ENCODE data around the gene MED29. TPM values are rescaled to one million over a fixed set of nuclear protein-coding genes. Genes with fewer than 3 reads are reported as not detected.

Gene MED29
- total RNA-seq, 2 donors from 2014 or later = 23.1 to 40.9 TPM

DNA sequence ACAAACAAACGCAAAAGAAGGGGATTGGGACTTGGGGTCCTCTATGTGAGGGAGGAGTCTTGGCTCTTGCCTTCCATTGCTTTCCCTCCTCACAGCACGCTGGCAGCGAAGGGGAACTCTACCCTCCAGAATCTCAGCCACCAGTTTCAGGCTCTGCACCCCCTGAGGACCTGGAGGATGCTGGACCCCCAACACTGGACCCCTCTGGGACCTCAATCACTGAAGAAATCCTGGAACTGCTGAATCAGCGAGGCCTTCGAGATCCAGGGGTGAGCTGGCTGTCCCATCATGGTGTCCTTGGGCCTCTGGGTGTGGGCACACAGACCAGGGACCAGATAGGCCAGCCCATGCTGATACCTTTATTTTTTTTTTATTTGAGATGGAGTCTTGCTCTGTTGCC lies 30.8 kb downstream of the MED29 start:
- H3K27me3 ChIP-seq = no peaks in the 10 kb centered on the region
- intact Hi-C loops (cut with DNase I) = no loop called here

GRCh38 chr19:39423258-39424086 lies 32.3 kb downstream of the MED29 start:
- peaks cover 5% of the 10 kb centered on the region for H3K4me1 ChIP-seq
- intact Hi-C loops (cut with DNase I) = no loop called here
- no peak overlapping the region for H3K27ac ChIP-seq
- ATAC-seq (no peak), DNase-seq (no peak)
- no peaks in the 10 kb centered on the region for H3K9me3 ChIP-seq
- 82 to 84% methylated on average over 20 to 35 of the region's 35 CpGs for WGBS, 2 donors
- no peaks in the 10 kb centered on the region for H3K36me3 ChIP-seq (replicated peaks in 1 of 2; ENCODE audit: insufficient read depth in 1 of 2, low read depth in 2 of 2)
- H3K27me3 ChIP-seq = no peaks in the 10 kb centered on the region
- H3K4me3 ChIP-seq = no peak overlapping the region
- no peak for TF ChIP-seq POLR2A (IDR thresholded peaks at IDR 0.05)
- no peak for TF ChIP-seq CTCF (IDR thresholded peaks at IDR 0.05)

More for the DNA sequence above, 30.8 kb downstream of the MED29 start:
- no peaks in the 10 kb centered on the region for H3K4me1 ChIP-seq
- H3K36me3 ChIP-seq (replicated peaks in 1 of 2; ENCODE audit: insufficient read depth in 1 of 2, low read depth in 2 of 2) = no peaks in the 10 kb centered on the region
- DNase-seq (no peak), ATAC-seq (no peak)
- no peak overlapping the region for H3K4me3 ChIP-seq
- WGBS, 2 donors = 69 to 89% methylated on average over 4 of the region's 5 CpGs
- no peak overlapping the region for H3K27ac ChIP-seq
- TF ChIP-seq POLR2A (IDR thresholded peaks at IDR 0.05) = no peak
- no peak for TF ChIP-seq CTCF (IDR thresholded peaks at IDR 0.05)
- no peaks in the 10 kb centered on the region for H3K9me3 ChIP-seq

DNA sequence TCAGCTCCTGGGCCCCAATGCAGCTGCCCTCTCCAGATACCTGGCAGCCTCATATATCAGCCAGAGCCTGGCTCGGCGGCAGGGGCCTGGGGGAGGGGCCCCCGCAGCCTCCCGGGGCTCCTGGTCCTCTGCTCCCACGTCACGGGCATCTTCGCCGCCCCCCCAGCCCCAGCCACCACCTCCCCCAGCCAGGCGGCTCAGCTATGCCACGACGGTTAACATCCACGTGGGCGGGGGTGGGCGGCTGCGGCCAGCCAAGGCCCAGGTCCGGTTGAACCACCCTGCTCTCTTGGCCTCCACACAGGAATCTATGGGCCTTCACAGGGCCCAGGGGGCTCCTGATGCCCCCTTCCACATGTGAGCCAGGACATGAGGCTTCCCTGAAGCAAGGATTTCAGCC lies 33.8 kb downstream of the MED29 start:
- no peak for TF ChIP-seq POLR2A (IDR thresholded peaks at IDR 0.05)
- no peak for TF ChIP-seq CTCF (IDR thresholded peaks at IDR 0.05)
- DNase-seq (no peak), ATAC-seq (no peak)
- Histone ChIP-seq H3K36me3 (replicated peaks in 1 of 2; ENCODE audit: insufficient read depth in 1 of 2, low read depth in 2 of 2) (no peaks in the 10 kb centered on the region), H3K27ac (no peak overlapping the region), H3K9me3 (no peaks in the 10 kb centered on the region), H3K27me3 (no peaks in the 10 kb centered on the region), H3K4me1 (peaks cover 12% of the 10 kb centered on the region), H3K4me3 (no peak overlapping the region)
- WGBS, 2 donors = 75 to 77% methylated on average over 4 to 11 of the region's 16 CpGs
- intact Hi-C loops (cut with DNase I) = no loop called here

- H3K4me1 ChIP-seq = peaks cover 12% of the 10 kb centered on the region
- no peaks in the 10 kb centered on the region for H3K9me3 ChIP-seq
- DNase-seq = no peak
- TF ChIP-seq POLR2A (IDR thresholded peaks at IDR 0.05) (no peak), CTCF (IDR thresholded peaks at IDR 0.05) (no peak)
- no peak for ATAC-seq
- no peak overlapping the region for H3K27ac ChIP-seq
- intact Hi-C loops (cut with DNase I) = no loop called here
- no peaks in the 10 kb centered on the region for H3K27me3 ChIP-seq
- no peaks in the 10 kb centered on the region for H3K36me3 ChIP-seq (replicated peaks in 1 of 2; ENCODE audit: insufficient read depth in 1 of 2, low read depth in 2 of 2)
- H3K4me3 ChIP-seq = no peak overlapping the region
- WGBS, 2 donors = 81 to 87% methylated on average over 7 of the region's 7 CpGs
Measured at GRCh38 chr19:39425744-39426143, 34.6 kb downstream of the MED29 start.

DNA sequence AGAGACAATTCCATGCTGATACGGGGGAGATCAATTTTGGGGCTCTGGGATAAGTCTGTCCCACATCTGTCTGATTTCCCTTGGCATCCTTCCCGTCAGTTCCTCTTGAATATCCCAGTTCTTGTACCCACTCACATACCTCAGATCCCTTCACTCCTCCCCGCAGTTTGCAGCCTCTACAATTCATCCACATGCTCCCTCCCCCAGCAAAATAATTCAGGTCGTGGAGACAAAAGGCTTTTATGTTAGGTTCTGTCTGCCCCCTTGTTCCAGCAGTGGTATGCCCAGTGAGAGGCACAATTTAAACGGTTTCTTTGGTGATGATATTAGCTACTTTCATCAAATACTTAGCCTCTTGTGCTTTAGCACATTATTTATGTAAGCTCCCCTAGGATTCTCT lies 35.0 kb downstream of the MED29 start:
- TF ChIP-seq CTCF (IDR thresholded peaks at IDR 0.05) = no peak
- no peak for TF ChIP-seq POLR2A (IDR thresholded peaks at IDR 0.05)
- peaks cover 12% of the 10 kb centered on the region for H3K4me1 ChIP-seq
- DNase-seq (no peak), ATAC-seq (no peak)
- intact Hi-C loops (cut with DNase I) = no loop called here
- no peaks in the 10 kb centered on the region for H3K9me3 ChIP-seq
- no peak overlapping the region for H3K4me3 ChIP-seq
- H3K27ac ChIP-seq = no peak overlapping the region
- no peaks in the 10 kb centered on the region for H3K36me3 ChIP-seq (replicated peaks in 1 of 2; ENCODE audit: insufficient read depth in 1 of 2, low read depth in 2 of 2)
- WGBS, 2 donors = 34 to 48% methylated on average over 5 of the region's 5 CpGs
- no peaks in the 10 kb centered on the region for H3K27me3 ChIP-seq

Measured in body of pancreas (tissue), 4 donors.